Keratinocyte (primary cell): Measurements from ENCODE around the gene PNPLA7. TPM values are rescaled to one million over a fixed set of nuclear protein-coding genes. Genes with fewer than 3 reads are reported as not detected.

Source experiments
- DNase-seq: peaks from one replicate; pipeline ENCODE4 v3.0.0-alpha.2; 2011; ENCODE audit warnings: low read depth, missing footprints, low spot score
- FAIRE-seq: peaks from 2 replicates; lab custom pipeline; 2011; peaks lifted over from hg19 to GRCh38; lab: Jason Lieb, UNC
- H2AFZ ChIP-seq: 2 replicates; pipeline ENCODE4 v1.6.0; 2012; ENCODE audit warnings: low read length, control low read depth, inconsistent platforms; ENCODE audit not compliant: control insufficient read depth
- H3K27ac ChIP-seq: 2 replicates; pipeline ENCODE4 v1.5.1; 2011; ENCODE audit warnings: low read length; ENCODE audit not compliant: control insufficient read depth, insufficient read depth
- H3K27me3 ChIP-seq: 3 replicates; pipeline ENCODE4 v1.6.0; 2011; ENCODE audit warnings: low read length; ENCODE audit not compliant: control insufficient read depth, insufficient read depth; ENCODE audit errors: extremely low read depth
- H3K36me3 ChIP-seq, 2 experiments: 2 replicates in 1 of 2; 3 replicates in 1 of 2; pipeline ENCODE4 v1.5.1; 2011; ENCODE audit warnings: low read length in 2 of 2, mild to moderate bottlenecking in 1 of 2; ENCODE audit not compliant: control insufficient read depth in 2 of 2, insufficient read depth in 2 of 2; ENCODE audit errors: extremely low read depth in 1 of 2
- H3K4me1 ChIP-seq: 3 replicates; pipeline ENCODE4 v1.5.1; 2011; ENCODE audit warnings: low read length; ENCODE audit not compliant: control insufficient read depth, insufficient read depth; ENCODE audit errors: extremely low read depth
- H3K4me2 ChIP-seq: 3 replicates; pipeline ENCODE4 v1.6.0; 2011; ENCODE audit warnings: low read depth, low read length; ENCODE audit not compliant: control insufficient read depth, insufficient read depth; ENCODE audit errors: extremely low read depth
- H3K4me3 ChIP-seq, 3 experiments: fragments of 200-600 bp in 1 of 3; sonication (generic) in 1 of 3; 2 replicates in 2 of 3; 3 replicates in 1 of 3; pipeline ENCODE4 v1.5.1; 2011 to 2016; ENCODE audit warnings: low read length in 3 of 3, mild to moderate bottlenecking in 3 of 3, control low read depth in 2 of 3, inconsistent platforms in 1 of 3, low read depth in 1 of 3, mixed read lengths in 1 of 3, mixed run types in 1 of 3, moderate library complexity in 1 of 3; ENCODE audit not compliant: control insufficient read depth in 2 of 3, insufficient read depth in 2 of 3; ENCODE audit errors: extremely low read depth in 1 of 3
- H3K79me2 ChIP-seq: 2 replicates; pipeline ENCODE4 v1.6.0; 2012; ENCODE audit warnings: low read length; ENCODE audit not compliant: control insufficient read depth, insufficient read depth
- H3K9ac ChIP-seq: 3 replicates; pipeline ENCODE4 v1.6.0; 2011; ENCODE audit warnings: low read length; ENCODE audit not compliant: control insufficient read depth, insufficient read depth; ENCODE audit errors: extremely low read depth
- H3K9me1 ChIP-seq: 3 replicates; pipeline ENCODE4 v1.6.0; 2011; ENCODE audit warnings: low read length; ENCODE audit not compliant: control insufficient read depth, insufficient read depth; ENCODE audit errors: extremely low read depth
- H3K9me3 ChIP-seq: 2 replicates; pipeline ENCODE4 v1.5.1; 2012; ENCODE audit warnings: low read depth, low read length; ENCODE audit not compliant: control insufficient read depth
- H4K20me1 ChIP-seq: 3 replicates; pipeline ENCODE4 v1.6.0; 2011; ENCODE audit warnings: low read length; ENCODE audit not compliant: control insufficient read depth, insufficient read depth; ENCODE audit errors: extremely low read depth
- CTCF ChIP-seq, 3 experiments: IDR thresholded peaks in 1 of 3; conservative IDR thresholded peaks in 1 of 3; optimal IDR thresholded peaks in 1 of 3; 2 replicates in 2 of 3; 3 replicates in 1 of 3; pipeline versions ENCODE3 to v1.5.1; 2011; ENCODE audit warnings: low read length in 3 of 3, mild to moderate bottlenecking in 3 of 3, moderate library complexity in 2 of 3, control low read depth in 1 of 3, inconsistent platforms in 1 of 3; ENCODE audit not compliant: insufficient read depth in 2 of 3; ENCODE audit errors: extremely low read depth in 1 of 3
- EZH2 ChIP-seq: IDR thresholded peaks from one replicate; pipeline ENCODE4 v1.6.1; 2012; ENCODE audit warnings: inconsistent platforms, mild to moderate bottlenecking, low read length, moderate library complexity
- dilution Hi-C: fragments of 300-500 bp; cut with MboI; formaldehyde crosslinking; loops from one replicate; pipeline ENCODE4 v1.7.0; 2020; ENCODE audit warnings: low sequenced_read_pairs; ENCODE audit not compliant: extremely low pct_ligation_motif_present
- polyA plus RNA-seq, 5 experiments: library from polyadenylated mRNA; depleted of rRNA in 3 of 5; stranded (reverse) in 3 of 5; stranded (forward) in 1 of 5; unstranded in 1 of 5; fragments of >200 nt; gene quantifications; 1 replicate in 1 of 5; 2 replicates in 3 of 5; 3 replicates in 1 of 5; pipeline versions ENCODE4 v1.2.1 to v1.2.3, GENCODE V29; 2011 to 2012; ENCODE audit warnings: missing spikeins in 2 of 5, low read depth in 1 of 5, low replicate concordance in 1 of 5

Gene PNPLA7
- polyA plus RNA-seq, 1 donor (not counting 4 experiments of a cell fraction or from before 2014, with no cell fraction given): 0.34 TPM

GRCh38 chr9:137477778-137478612, 72.2 kb downstream of the PNPLA7 start:
- Histone ChIP-seq H3K4me1 (peaks cover 6% of the 10 kb centered on the region), H3K4me2 (no peak overlapping the region), H3K9me1 (no peaks in the 10 kb centered on the region), H3K27me3 (peaks cover 11% of the 10 kb centered on the region), H4K20me1 (no peaks in the 10 kb centered on the region), H2AFZ (no peak overlapping the region), H3K9me3 (peaks cover 4% of the 10 kb centered on the region), H3K36me3 (no peaks in the 10 kb centered on the region), H3K9ac (no peak overlapping the region), H3K79me2 (no peaks in the 10 kb centered on the region), H3K4me3 (no peak overlapping the region), H3K27ac (no peak overlapping the region)
- dilution Hi-C loops: no loop called here
- DNase-seq (no peak), FAIRE-seq (no peak)
- TF ChIP-seq CTCF (optimal IDR thresholded peaks at IDR 0.05 in 1 of 3, IDR thresholded peaks at IDR 0.05 in 1 of 3, conservative IDR thresholded peaks at IDR 0.05 in 1 of 3; ENCODE audit: extremely low read depth in 1 of 3, insufficient read depth in 2 of 3, low read length in 3 of 3): no peak
- no peak for TF ChIP-seq EZH2

GRCh38 chr9:137476856-137477255, 73.3 kb downstream of the PNPLA7 start:
- DNase-seq: no peak
- dilution Hi-C loops: no loop called here
- Histone ChIP-seq H3K4me2 (no peak overlapping the region), H3K9ac (no peak overlapping the region), H2AFZ (no peak overlapping the region), H3K4me1 (peaks cover 4% of the 10 kb centered on the region), H4K20me1 (no peaks in the 10 kb centered on the region), H3K27ac (no peak overlapping the region), H3K79me2 (no peaks in the 10 kb centered on the region), H3K9me3 (peaks cover 4% of the 10 kb centered on the region), H3K4me3 (no peak overlapping the region), H3K9me1 (no peaks in the 10 kb centered on the region), H3K27me3 (peaks cover 11% of the 10 kb centered on the region), H3K36me3 (no peaks in the 10 kb centered on the region)
- no peak for TF ChIP-seq CTCF (optimal IDR thresholded peaks at IDR 0.05 in 1 of 3, IDR thresholded peaks at IDR 0.05 in 1 of 3, conservative IDR thresholded peaks at IDR 0.05 in 1 of 3; ENCODE audit: extremely low read depth in 1 of 3, insufficient read depth in 2 of 3, low read length in 3 of 3)
- no peak for TF ChIP-seq EZH2
- FAIRE-seq: no peak
